CD4-positive, alpha-beta T cell treated with Interleukin-15 for 4 hours (primary cell): ENCODE data around the gene CDC34.

ENCODE experiments used
- DNase-seq: peaks from one replicate; pipeline ENCODE4 v3.0.0-alpha.2; 2020; ENCODE audit warnings: low spot score

CDC34 gene

DNA sequence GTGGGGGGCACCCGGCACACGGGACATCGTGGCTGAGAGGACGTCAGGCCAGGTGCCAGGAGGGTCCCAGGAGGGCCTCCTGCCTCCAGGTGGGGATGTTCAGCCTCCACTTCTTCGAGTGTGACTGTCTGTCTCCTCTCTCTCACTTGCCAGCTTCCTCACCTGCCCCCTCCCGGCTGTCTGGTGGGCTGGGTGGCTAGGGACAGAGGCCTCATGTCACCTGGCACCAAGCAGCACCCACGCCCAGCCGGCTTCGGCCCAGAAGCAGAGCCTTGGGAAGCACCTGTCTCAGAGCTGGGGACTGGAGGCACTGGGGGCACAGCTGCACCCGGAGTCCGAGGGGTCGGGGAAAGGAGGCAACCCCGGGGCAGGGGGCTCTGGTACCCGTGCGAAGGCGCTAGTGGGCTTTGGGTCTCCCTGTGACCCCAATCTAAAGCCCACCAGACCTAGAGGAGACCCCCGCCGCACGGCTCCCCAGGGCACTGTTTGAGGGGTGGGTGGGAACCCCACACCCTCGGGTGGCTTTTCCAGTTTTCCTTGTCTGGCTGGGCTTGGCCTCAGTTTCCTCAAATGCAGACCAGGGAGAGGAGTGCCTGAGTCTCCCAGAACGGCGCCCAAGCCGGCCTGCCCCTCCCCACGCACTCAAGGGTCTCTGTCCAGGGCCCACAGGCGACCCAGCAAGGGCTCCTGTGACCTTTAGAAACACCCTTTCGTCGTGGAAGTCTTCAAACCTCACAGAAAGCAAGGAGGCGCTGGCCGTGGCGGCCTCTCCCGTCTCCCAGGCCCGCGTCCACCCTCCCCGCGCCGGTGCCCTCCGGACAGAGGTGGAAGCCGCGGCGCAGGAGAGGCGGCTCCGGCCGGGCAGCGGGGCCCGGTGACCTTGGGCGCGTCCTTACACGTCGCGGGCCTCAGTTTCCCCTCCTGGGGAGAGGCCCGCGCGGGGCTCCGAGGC lies 57.5 kb downstream of the CDC34 start:
- no peak for DNase-seq

DNA sequence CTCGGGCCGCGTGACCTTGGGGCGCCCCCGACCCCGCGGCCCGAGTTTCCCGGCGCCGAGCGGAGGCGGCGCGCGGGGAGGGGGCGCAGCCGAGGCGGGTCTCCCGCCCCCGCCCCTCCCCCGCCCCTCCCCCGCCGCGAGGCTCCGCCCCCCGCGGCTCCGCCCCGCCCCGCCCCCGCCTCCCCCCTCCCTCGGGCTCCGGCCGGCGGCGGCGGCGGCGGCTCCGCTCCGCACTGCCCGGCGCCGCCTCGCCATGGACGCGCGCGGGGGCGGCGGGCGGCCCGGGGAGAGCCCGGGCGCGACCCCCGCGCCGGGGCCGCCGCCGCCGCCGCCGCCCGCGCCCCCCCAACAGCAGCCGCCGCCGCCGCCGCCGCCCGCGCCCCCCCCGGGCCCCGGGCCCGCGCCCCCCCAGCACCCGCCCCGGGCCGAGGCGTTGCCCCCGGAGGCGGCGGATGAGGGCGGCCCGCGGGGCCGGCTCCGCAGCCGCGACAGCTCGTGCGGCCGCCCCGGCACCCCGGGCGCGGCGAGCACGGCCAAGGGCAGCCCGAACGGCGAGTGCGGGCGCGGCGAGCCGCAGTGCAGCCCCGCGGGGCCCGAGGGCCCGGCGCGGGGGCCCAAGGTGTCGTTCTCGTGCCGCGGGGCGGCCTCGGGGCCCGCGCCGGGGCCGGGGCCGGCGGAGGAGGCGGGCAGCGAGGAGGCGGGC lies 58.3 kb downstream of the CDC34 start, which contains the start of gene HCN2:
HCN2 (plus strand) TSS at position 189 of the 703 bp plus-strand sequence; CDS start at position 254, 65 bp downstream.
- DNase-seq = no peak

- no peak for DNase-seq
Measured at GRCh38 chr19:590396-590745, 58.8 kb downstream of the CDC34 start.

GRCh38 chr19:590750-591098 lies 59.2 kb downstream of the CDC34 start:
- no peak for DNase-seq

DNA sequence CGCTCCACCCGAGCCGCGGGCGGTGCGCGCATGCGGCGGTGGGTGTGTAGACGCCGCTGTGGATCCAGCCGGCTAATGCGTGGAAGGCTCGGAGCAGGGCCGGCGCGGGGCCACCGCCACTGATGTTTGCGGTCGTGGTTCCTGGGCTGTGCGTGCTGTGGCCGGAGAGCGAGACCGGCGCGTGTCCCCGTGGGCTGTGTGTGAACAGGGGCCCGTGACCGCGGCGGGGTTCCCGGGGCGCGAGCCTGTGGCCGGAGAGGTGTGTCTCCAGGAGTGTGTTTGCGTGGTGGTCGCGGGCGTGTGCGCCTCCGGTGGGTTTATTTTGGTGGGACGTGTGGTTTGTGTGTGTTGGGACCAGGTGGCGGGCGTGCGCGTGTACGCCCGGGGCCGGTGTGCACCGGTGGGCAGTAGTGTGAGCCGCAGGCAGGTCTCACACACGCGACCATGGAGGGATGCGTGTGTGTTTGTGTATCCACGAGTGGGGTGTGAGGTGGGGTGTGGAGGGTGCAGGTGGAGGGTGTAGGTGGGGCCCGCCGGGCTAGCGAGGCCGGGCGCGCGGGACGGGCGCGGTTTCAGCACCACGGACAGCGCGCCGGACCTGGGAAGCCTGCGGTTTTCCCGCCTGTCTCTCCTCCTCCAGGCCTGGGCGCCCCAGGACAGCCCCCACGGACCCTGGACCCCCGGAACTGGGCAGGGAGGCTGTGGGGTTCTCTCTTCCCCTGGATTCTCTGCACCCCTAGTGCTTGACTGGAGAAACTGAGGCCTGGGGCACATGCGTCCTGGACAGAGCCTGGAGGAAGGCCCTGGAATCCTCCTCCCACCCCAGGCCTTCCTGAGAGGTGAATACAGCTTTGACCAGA lies 59.8 kb downstream of the CDC34 start:
- no peak for DNase-seq
